ENCODE measurements around the gene GRIP2.

The GRIP2 gene

GRCh38 chr3:14562121-14562890, 22.2 kb upstream of the GRIP2 start:
- in situ Hi-C loops (cut with MboI; ENCODE audit: low sequenced_read_pairs), result no loop called here

GRCh38 chr3:14561051-14561960, 21.2 kb upstream of the GRIP2 start:
- in situ Hi-C loops (cut with MboI; ENCODE audit: low sequenced_read_pairs), result no loop called here

GRCh38 chr3:14560110-14560509, 20.0 kb upstream of the GRIP2 start:
- in situ Hi-C loops (cut with MboI; ENCODE audit: low sequenced_read_pairs), result no loop called here

GRCh38 chr3:14558029-14558428, 17.9 kb upstream of the GRIP2 start:
- in situ Hi-C loops (cut with MboI; ENCODE audit: low sequenced_read_pairs), result no loop called here

GRCh38 chr3:14555835-14556234, 15.7 kb upstream of the GRIP2 start:
- in situ Hi-C loops (cut with MboI; ENCODE audit: low sequenced_read_pairs), result no loop called here

- in situ Hi-C loops (cut with MboI; ENCODE audit: low sequenced_read_pairs), result no loop called here
Measured at GRCh38 chr3:14554715-14555114, 14.6 kb upstream of the GRIP2 start.

GRCh38 chr3:14553871-14554270, 13.7 kb upstream of the GRIP2 start:
- in situ Hi-C loops (cut with MboI; ENCODE audit: low sequenced_read_pairs), result no loop called here

GRCh38 chr3:14552717-14553116, 12.6 kb upstream of the GRIP2 start:
- in situ Hi-C loops (cut with MboI; ENCODE audit: low sequenced_read_pairs), result no loop called here

GRCh38 chr3:14552041-14552648, 12.0 kb upstream of the GRIP2 start:
- in situ Hi-C loops (cut with MboI; ENCODE audit: low sequenced_read_pairs), result no loop called here

GRCh38 chr3:14550651-14551611, 10.8 kb upstream of the GRIP2 start:
- in situ Hi-C loops (cut with MboI; ENCODE audit: low sequenced_read_pairs), result no loop called here

- in situ Hi-C loops (cut with MboI; ENCODE audit: low sequenced_read_pairs), result no loop called here
Measured at GRCh38 chr3:14550181-14550580, 10.0 kb upstream of the GRIP2 start.

- in situ Hi-C loops (cut with MboI; ENCODE audit: low sequenced_read_pairs), result no loop called here
Measured at GRCh38 chr3:14549256-14549919, 9.2 kb upstream of the GRIP2 start.

GRCh38 chr3:14548321-14548729, 8.2 kb upstream of the GRIP2 start:
- in situ Hi-C loops (cut with MboI; ENCODE audit: low sequenced_read_pairs), result no loop called here

GRCh38 chr3:14547693-14548092, 7.6 kb upstream of the GRIP2 start:
- in situ Hi-C loops (cut with MboI; ENCODE audit: low sequenced_read_pairs), result no loop called here

- in situ Hi-C loops (cut with MboI; ENCODE audit: low sequenced_read_pairs), result no loop called here
Measured at GRCh38 chr3:14546041-14546440, 5.9 kb upstream of the GRIP2 start.

GRCh38 chr3:14545251-14545635, 5.1 kb upstream of the GRIP2 start:
- in situ Hi-C loops (cut with MboI; ENCODE audit: low sequenced_read_pairs), result no loop called here

- in situ Hi-C loops (cut with MboI; ENCODE audit: low sequenced_read_pairs), result no loop called here
Measured at GRCh38 chr3:14544282-14545250, 4.4 kb upstream of the GRIP2 start.

GRCh38 chr3:14543446-14543845, 3.3 kb upstream of the GRIP2 start:
- in situ Hi-C loops (cut with MboI; ENCODE audit: low sequenced_read_pairs), result no loop called here

- in situ Hi-C loops (cut with MboI; ENCODE audit: low sequenced_read_pairs), result no loop called here
Measured at GRCh38 chr3:14542656-14543055, 2.5 kb upstream of the GRIP2 start.

Measured in hTERT RPE-1 (cell line).